Psoas muscle (tissue), 8 donors: ENCODE measurements around the gene PSMB7. TPM values are rescaled to one million over a fixed set of nuclear protein-coding genes. Genes with fewer than 3 reads are reported as not detected.

Source experiments
- ATAC-seq, 4 donors: fragments of 200-7000 bp; cut with Tn5 transposase; one replicate each; pipeline ENCODE4 v1.9.1; 2020; ENCODE audit warnings: moderate library complexity in 3 of 4, mild to moderate bottlenecking in 2 of 4
- DNase-seq, 2 donors: peaks; one replicate each; pipeline ENCODE4 v3.0.0-alpha.2; 2020
- H3K27ac ChIP-seq: fragments of 200-600 bp; one replicate; pipeline ENCODE4 v1.8.0; 2022
- H3K27me3 ChIP-seq, 3 donors: fragments of 200-600 bp in 1 of 3; one replicate each; pipeline versions ENCODE4 v1.6.1 to v1.8.0; 2013 to 2022; ENCODE audit warnings: low read length in 2 of 3, mild to moderate bottlenecking in 2 of 3, moderate library complexity in 1 of 3; ENCODE audit not compliant: insufficient read depth in 3 of 3
- H3K36me3 ChIP-seq, 2 donors: fragments of 200-600 bp in 1 of 2; one replicate each; pipeline versions ENCODE4 v1.6.1 to v1.8.0; 2013 to 2022; ENCODE audit warnings: low read depth in 1 of 2, mild to moderate bottlenecking in 1 of 2, moderate library complexity in 1 of 2; ENCODE audit not compliant: insufficient read depth in 1 of 2
- H3K4me1 ChIP-seq: fragments of 200-600 bp; one replicate; pipeline ENCODE4 v1.8.0; 2022
- H3K4me3 ChIP-seq: fragments of 200-600 bp; one replicate; pipeline ENCODE4 v1.8.0; 2022; ENCODE audit warnings: mild to moderate bottlenecking
- H3K9me3 ChIP-seq: fragments of 200-600 bp; one replicate; pipeline ENCODE4 v1.8.0; 2022
- WGBS, 3 donors: extraction: QIAGEN DNeasy Blood & Tissue Kit; methylation state at CpG; one replicate each; pipeline versions ENCODE4 v1.1.6 to v1.1.7; 2013; 5-methylcytosine and 5-hydroxymethylcytosine counted together
- intact Hi-C, 2 donors: fragments of 100-400 bp; cut with DNase I; formaldehyde crosslinking; loops; one replicate each; pipeline versions ENCODE4 v1.11.0 to v1.14.2; 2022
- polyA plus RNA-seq, 3 donors: library from polyadenylated mRNA; stranded (reverse); fragments of 200-250 nt; gene quantifications; one replicate each; pipeline ENCODE4 v1.2.3, GENCODE V29; 2013
- total RNA-seq, 4 donors: library from RNA; stranded (reverse); fragmentation: NEBNext Ultra II Directional in 2 of 4; extraction: Animal tissue kit (Norgen Biotek cat#: 25700) in 2 of 4; gene quantifications; one replicate each; pipeline versions ENCODE4 v1.2.1 to v1.2.4, GENCODE V29; 2021 to 2023
- TF ChIP-seq, protein P1 (sequence below): fragments of 200-600 bp; IDR thresholded peaks from one replicate; pipeline ENCODE4 v1.8.0; 2022; ENCODE audit warnings: antibody characterized with exemption
- donor health status: healthy with polysubstance abuse.
- donor health status: DM: no; HTN: no; CAD: no; lungs with moderate emphysema.
- donor health status: Bipolar disorder and iron deficiency.
- donor health status: healthy.
- donor health status: DM: yes; HTN: yes; CAD: no.
- donor health status: DM: no; HTN: no; CAD: no.
- donor health status: DM: no; HTN: no; CAD: no.
- donor health status: DM: yes; HTN: yes; CAD: no.

PSMB7 gene
- total and polyA plus RNA-seq, 7 donors, result 144 to 421 (median 189) TPM

DNA sequence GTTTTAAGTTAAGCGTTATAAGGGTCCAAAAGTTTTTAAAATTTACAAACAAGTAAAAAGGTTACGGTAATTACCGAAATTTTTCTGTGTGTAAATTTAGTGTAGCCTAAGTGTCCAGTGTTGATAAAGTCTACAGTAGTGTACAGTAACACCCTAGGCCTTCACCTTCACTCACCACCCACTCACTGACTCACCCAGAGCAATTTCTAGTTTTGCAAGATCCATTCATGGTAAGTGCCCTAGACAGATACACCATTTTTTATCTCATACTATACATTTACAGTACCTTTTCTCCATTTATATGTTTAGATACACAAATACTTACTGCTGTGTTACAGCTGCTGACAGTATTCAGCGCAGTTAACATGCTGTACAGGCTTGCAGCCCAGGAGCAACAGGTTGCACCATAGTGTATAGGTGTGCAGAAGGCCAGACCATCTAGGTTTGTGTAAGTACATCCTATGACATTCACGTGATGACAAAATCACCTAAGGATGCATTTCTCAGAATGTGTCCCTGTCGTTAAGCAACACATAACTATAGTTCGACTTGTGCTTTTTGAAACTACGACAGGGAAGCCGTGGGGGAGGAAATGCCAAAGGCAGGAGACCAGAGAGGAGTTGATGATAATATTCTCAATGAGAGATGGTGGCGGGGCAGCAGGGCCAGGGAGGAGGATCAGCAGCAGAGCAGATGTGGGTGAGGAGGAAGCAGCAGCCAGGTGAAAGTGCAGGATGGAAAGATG, 48.6 kb downstream of the PSMB7 start:
- ATAC-seq, result peak in 1 of 4 donors; percentile 17
- H3K4me1 ChIP-seq, result peaks cover 43% of the 10 kb centered on the region
- H3K36me3 ChIP-seq, result no peaks in the 10 kb centered on the region

DNA sequence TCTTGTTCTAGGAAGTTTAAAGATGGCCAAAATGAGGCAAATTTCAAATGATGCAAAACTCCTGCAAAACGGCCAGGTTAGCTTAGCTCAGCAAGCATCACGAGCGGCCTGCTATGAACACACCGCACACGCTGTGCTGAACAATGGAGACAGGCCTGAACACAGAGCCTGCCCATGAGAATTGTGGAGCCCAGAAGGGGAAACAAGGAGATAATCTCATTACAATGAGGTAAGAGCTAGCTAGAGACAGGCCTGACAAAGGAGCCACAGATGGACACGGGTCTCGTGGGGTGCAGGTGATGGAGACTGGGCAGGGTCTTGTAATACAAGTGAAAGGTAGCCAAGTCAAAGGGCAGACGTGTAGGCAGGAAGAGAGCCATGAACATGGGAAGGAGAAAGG, 50.2 kb downstream of the PSMB7 start:
- no peaks in the 10 kb centered on the region for H3K27me3 ChIP-seq
- peaks cover 33% of the 10 kb centered on the region for H3K4me1 ChIP-seq
- H3K4me3 ChIP-seq, result no peak overlapping the region
- TF ChIP-seq, protein P1, sequence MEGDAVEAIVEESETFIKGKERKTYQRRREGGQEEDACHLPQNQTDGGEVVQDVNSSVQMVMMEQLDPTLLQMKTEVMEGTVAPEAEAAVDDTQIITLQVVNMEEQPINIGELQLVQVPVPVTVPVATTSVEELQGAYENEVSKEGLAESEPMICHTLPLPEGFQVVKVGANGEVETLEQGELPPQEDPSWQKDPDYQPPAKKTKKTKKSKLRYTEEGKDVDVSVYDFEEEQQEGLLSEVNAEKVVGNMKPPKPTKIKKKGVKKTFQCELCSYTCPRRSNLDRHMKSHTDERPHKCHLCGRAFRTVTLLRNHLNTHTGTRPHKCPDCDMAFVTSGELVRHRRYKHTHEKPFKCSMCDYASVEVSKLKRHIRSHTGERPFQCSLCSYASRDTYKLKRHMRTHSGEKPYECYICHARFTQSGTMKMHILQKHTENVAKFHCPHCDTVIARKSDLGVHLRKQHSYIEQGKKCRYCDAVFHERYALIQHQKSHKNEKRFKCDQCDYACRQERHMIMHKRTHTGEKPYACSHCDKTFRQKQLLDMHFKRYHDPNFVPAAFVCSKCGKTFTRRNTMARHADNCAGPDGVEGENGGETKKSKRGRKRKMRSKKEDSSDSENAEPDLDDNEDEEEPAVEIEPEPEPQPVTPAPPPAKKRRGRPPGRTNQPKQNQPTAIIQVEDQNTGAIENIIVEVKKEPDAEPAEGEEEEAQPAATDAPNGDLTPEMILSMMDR, result no peak
- intact Hi-C loops, result no loop called here
- 87 to 94% (median 87%) methylated on average over 8 of the region's 8 CpGs for WGBS, 3 donors
- ATAC-seq, result no peak
- H3K27ac ChIP-seq, result no peak overlapping the region
- no peaks in the 10 kb centered on the region for H3K36me3 ChIP-seq
- no peaks in the 10 kb centered on the region for H3K9me3 ChIP-seq
- no peak for DNase-seq

More for the DNA sequence above, 48.6 kb downstream of the PSMB7 start:
- no peak overlapping the region for H3K27ac ChIP-seq
- H3K27me3 ChIP-seq, result no peaks in the 10 kb centered on the region
- intact Hi-C loops, result no loop called here
- DNase-seq, result no peak
- 88 to 94% (median 91%) methylated on average over 10 of the region's 10 CpGs for WGBS, 3 donors
- TF ChIP-seq, protein P1, result no peak
- no peak overlapping the region for H3K4me3 ChIP-seq
- H3K9me3 ChIP-seq, result no peaks in the 10 kb centered on the region

DNA sequence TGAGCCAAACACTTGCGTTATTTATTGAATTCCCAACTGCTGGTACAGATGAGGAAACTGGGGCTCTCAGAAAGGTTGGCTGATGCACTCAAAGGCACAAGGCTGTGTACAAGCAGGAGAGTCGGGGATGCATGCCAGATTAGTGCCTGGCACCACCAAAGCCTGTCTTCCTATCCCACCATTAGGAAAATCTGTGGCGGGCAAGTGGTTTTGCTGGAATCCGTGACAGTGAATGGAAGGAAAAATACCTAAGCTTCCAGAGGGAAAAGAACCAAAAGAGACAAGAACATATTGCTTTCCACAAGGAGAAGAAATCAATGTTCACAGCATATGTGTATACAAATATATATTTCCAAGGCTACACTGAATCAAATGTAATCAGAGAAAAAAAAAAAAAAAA, 51.1 kb downstream of the PSMB7 start:
- intact Hi-C loops, result no loop called here
- 64 to 84% (median 66%) methylated on average over 4 of the region's 4 CpGs for WGBS, 3 donors
- peaks cover 26% of the 10 kb centered on the region for H3K4me1 ChIP-seq
- no peak overlapping the region for H3K27ac ChIP-seq
- DNase-seq (no peak), ATAC-seq (peak in 1 of 4 donors; percentile 41)
- H3K9me3 ChIP-seq, result no peaks in the 10 kb centered on the region
- no peak overlapping the region for H3K4me3 ChIP-seq
- TF ChIP-seq, protein P1, result no peak
- no peaks in the 10 kb centered on the region for H3K36me3 ChIP-seq
- no peaks in the 10 kb centered on the region for H3K27me3 ChIP-seq

DNA sequence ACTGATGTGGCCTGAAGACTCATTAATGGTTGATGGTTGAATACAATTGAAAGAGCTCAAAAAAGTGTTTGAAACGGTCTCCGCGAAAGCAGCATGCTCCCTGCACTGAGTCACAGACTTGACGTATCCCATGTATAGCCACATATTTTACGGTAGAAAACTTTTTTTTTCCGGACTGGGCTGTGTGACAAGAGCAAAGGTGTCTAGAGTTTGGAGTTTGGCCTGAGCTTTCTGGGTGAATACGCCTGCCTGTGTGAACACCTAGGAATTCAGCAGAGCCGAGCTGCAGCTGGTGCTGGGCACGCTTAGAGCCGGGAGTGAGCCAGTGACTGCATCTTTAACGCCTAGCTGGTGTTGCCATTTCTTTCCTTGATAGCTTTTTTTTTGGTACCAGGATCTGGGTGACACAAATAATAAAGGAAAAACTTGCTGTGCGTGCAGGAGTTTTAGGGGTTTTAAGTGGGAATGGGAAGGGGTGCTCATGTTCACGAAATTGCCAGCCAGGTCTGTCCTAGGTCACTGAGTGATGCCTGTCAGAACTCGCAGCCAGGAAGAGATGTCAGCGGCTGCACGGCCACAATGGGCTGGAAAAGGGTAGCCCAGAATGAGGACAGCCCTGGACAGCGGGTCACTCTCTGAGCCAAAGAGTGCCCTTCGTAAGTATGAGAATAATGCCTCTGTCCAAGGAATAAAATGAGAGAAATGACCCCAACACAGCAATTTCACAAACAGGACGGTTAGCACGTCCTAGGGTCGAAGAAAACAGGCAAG, 51.7 kb downstream of the PSMB7 start:
- Histone ChIP-seq H3K27ac (no peak overlapping the region), H3K9me3 (no peaks in the 10 kb centered on the region), H3K4me1 (peaks cover 26% of the 10 kb centered on the region), H3K36me3 (no peaks in the 10 kb centered on the region), H3K27me3 (no peaks in the 10 kb centered on the region), H3K4me3 (no peak overlapping the region)
- intact Hi-C loops, result no loop called here
- WGBS, 3 donors, result 77 to 91% (median 79%) methylated on average over 21 of the region's 21 CpGs
- DNase-seq (no peak), ATAC-seq (peak in 1 of 4 donors; percentile 13)
- TF ChIP-seq, protein P1, result no peak
